ENCODE data around the gene POLN.

POLN gene

GRCh38 chr4:2072971-2073807 lies 168.7 kb downstream of the POLN start:
- DNase-seq (ENCODE audit: low read depth in 4 of 4, low spot score in 1 of 4), result no peak

DNA sequence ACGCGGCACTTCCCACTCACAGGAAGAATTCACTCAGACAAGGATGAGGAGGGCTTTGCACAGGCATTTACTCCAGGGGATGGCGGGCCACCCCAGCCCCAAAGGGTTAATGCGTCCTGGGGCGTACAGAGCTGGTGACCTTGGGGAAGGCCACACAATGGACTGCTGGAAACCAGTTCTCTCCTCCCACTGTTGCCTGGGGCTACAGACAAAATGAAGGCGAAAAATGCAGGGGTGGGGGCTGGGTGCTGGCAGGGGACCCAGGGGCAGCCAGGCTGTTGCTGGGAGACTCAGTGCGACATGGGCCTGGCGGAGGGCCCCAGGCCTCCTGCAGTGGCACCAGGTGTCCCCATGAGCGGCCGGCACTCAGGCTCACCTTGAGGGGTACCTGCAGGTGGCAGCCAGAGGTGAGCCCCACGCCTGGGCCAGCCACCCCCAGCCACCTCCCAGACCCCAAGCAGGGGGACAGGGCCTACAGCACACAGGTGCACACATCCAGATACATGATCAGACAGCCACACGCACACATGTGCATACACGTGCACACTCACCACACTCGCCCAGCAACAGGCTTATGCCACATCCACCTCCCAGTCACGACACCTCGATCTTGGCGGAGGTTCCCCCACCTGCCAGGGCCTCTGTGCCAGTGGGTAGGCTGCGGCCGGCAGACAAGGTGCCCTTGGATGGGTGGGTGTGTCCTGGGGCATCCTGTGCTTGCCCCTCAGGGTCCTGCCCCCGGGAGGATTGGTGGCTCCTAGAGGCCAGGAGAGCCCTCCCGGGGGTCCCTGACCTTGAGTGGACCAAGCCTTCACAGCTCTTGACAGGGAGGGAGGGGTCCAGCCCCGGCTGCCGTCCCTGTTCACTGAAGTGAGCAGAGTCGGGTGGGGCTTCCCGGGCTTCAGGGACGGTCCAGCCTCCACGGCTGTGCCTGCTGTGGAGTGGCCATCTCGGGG lies 169.7 kb downstream of the POLN start:
- no peak for DNase-seq (ENCODE audit: low read depth in 4 of 4, low spot score in 1 of 4)

- DNase-seq (ENCODE audit: low read depth in 4 of 4, low spot score in 1 of 4), result no peak
Measured at GRCh38 chr4:2071252-2071911, 170.5 kb downstream of the POLN start.

- no peak for DNase-seq (ENCODE audit: low read depth in 4 of 4, low spot score in 1 of 4)
Measured at GRCh38 chr4:2070421-2071251, 171.3 kb downstream of the POLN start.

GRCh38 chr4:2069986-2070385 lies 171.9 kb downstream of the POLN start:
- no peak for DNase-seq (ENCODE audit: low read depth in 4 of 4, low spot score in 1 of 4)

DNA sequence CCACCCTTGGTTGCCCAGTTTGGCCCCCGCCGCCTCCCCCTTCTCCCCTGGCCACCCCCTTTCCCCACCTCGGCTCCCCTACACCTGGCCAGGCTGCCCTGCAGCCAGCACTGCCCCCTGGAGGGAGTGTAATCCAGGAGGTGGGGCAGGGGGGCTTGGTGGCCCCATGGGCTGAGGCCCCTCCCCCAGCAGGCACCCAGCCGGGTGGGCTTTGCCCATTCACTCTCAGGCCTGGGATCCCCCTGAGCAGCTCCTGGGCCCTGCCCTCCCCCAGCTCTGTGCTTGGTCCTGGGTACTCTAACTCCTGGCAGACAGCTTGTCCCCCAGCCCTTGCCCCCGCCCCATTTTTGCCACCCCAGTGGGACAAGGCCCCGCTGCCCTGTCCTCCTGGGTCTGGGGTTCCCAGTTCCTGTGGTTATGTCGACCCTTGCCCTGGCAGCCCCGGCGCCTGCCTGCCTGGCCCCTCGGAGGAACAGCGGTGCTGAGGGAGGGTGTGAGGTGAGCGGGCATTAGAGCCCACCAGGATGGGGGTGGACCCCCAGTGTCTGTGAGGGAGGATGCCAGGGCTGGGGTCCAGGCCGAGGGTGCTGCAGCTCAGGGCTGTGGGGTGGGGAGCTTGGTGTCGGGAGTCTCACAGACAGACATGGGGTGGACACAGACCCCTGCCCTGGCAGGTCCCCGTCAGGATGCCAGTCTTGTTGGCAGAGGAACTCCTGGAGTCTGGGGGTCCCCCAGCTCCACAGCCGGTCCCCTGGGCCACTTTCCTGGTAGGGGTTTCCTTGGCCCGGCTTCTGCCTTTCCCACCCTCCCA lies 172.6 kb downstream of the POLN start:
- no peak for DNase-seq (ENCODE audit: low read depth in 4 of 4, low spot score in 1 of 4)

GRCh38 chr4:2068566-2068965 lies 173.4 kb downstream of the POLN start:
- DNase-seq (ENCODE audit: low read depth in 4 of 4, low spot score in 1 of 4), result no peak

DNA sequence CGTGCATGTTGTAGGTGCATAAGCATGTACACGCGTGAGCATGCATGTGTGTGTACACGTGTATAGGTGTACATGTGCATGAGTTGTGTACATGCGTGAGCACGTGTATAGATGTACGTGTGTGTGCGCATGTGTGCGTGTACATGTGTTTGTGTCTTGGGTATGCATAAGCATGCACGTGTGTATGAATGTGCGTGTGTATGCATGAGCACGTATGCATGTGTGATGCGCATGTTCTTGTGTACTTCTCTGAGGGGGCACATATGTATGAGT lies 173.8 kb downstream of the POLN start:
- no peak for DNase-seq (ENCODE audit: low read depth in 4 of 4, low spot score in 1 of 4)

DNA sequence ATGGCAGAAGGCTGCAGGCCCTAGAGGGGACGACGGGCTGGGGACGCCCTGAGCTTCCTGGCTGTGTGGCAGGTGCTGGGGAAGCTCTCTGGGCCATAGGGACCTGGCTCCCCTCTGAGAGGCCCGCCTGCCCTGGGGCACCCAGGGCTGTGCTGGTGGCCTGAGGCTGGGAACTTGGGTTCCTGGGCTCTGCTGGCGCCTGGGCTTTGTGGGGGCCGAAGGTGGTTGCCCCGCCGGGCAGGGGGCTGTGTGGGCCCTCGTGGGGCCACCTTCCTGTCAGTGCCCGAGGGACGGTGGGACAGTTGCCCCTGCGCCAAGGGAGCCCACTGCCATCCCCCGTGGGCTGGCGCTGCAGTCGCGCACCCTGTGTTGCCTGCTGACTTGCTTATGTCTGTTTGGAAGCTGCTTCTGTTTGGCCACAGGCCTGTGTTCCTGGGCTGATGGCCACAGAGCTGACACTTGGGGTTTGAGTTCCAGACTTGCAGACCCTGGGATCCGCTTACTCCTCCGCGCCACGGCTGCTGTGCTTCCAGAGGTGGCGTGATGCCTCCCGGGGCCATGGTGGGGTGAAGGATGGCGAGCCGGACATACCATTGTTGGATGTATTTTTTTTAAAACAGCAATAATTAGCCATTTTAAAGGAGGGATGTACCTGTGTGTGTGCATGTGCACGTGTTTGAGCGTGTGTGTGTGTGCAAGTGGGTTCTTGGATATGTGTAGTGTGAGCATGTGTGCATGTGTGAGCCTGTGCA lies 174.3 kb downstream of the POLN start:
- no peak for DNase-seq (ENCODE audit: low read depth in 4 of 4, low spot score in 1 of 4)

- DNase-seq (ENCODE audit: low read depth in 4 of 4, low spot score in 1 of 4), result no peak
Measured at GRCh38 chr4:2066571-2067445, 175.1 kb downstream of the POLN start.

- no peak for DNase-seq (ENCODE audit: low read depth in 4 of 4, low spot score in 1 of 4)
Measured at GRCh38 chr4:2066011-2066551, 175.8 kb downstream of the POLN start.

DNA sequence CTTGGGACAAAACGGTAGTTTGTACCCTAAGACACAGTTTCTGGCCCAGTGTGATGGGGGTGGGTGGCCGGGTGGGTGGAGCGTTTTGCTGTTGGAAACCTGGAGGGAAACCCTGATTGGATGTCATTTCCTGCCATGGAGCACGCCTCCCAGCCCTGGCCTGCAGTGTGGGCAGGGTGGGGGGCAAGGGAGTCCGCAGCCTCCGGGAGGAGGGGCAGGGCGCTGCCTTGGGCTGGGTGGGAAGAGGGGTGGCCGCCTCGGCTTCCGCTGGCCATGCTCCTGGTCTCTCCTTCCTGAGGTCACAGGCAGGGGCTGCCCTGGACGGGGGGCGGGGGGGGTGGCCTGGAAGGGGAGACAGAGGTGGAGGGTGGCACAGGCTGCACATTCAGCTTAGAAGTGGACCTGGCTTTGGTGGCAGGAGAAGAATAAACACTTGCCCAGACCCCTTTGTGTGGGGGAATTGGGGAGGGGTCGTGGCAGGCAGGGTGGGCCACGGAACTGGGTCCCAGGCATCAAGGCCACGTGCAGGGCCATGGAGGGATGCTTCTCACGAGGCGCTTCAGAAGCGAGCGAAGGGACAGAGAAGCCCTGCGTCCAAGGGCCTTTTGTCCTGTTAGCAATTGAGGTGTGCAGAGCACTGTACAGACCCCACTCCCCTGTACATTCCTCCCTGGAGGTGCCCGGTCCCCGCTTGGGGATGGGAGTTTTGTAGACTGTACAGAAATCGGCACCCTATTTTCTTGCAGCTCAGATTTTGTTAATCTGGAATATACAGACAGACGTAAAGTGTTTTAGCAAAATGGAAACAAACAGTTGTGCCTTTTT lies 176.6 kb downstream of the POLN start:
- no peak for DNase-seq (ENCODE audit: low read depth in 4 of 4, low spot score in 1 of 4)

GRCh38 chr4:2064276-2064991 lies 177.5 kb downstream of the POLN start:
- DNase-seq (ENCODE audit: low read depth in 4 of 4, low spot score in 1 of 4), result no peak

DNA sequence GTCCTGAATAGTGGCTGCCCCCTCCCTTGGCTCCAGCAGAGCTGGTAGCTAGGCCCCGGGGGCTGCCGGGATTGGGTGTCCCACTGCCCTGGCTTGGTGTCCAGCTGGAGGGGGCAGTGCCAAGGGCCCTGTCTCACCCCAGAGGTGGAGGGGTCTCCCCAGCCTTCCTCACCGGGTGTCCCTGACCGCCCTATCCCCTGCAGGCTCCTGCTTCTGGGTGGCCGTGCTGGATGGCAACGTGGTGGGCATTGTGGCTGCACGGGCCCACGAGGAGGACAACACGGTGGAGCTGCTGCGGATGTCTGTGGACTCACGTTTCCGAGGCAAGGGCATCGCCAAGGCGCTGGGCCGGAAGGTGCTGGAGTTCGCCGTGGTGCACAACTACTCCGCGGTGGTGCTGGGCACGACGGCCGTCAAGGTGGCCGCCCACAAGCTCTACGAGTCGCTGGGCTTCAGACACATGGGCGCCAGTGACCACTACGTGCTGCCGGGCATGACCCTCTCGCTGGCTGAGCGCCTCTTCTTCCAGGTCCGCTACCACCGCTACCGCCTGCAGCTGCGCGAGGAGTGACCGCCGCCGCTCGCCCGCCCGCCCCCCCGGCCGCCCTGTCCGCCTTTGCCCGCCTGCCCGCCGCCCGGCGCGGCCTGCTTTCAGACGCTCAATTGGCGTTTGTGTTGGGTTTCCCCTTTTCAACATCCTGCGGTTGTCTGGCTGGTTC lies 178.2 kb downstream of the POLN start:
- no peak for DNase-seq (ENCODE audit: low read depth in 4 of 4, low spot score in 1 of 4)

GRCh38 chr4:2062808-2063524 lies 179.0 kb downstream of the POLN start:
- no peak for DNase-seq (ENCODE audit: low read depth in 4 of 4, low spot score in 1 of 4)

Data from stimulated activated CD4-positive, alpha-beta T cell treated with anti-CD3 and anti-CD28 coated beads, Interleukin-1b, Interleukin-23, amount 100 ng/mL, for 24 hours (primary cell).